ENCODE measurements around the gene FRAS1.

GRCh38 chr4:78100060-78100459, 42.9 kb downstream of the FRAS1 start:
- no peak for TF ChIP-seq POLR2AphosphoS5 (IDR thresholded peaks at IDR 0.05; ENCODE audit: borderline replicate concordance, low read depth, low read length)
- TF ChIP-seq EZH2 (IDR thresholded peaks at IDR 0.05), result no peak
- TF ChIP-seq FOXP2 (optimal IDR thresholded peaks at IDR 0.05; ENCODE audit: control extremely low read depth, extremely low read length, insufficient read depth), result no peak
